Neural cell (in vitro differentiated cells): ENCODE results near the gene FGF1.

Experiments
- EZH2 ChIP-seq: fragments of 200-600, 300-800 bp; shearing (Covaris generic), sonication (generic); IDR thresholded peaks from 2 replicates; pipeline ENCODE4 v1.6.1; 2014; ENCODE audit warnings: antibody characterized with exemption, low read length, borderline replicate concordance, mild to moderate bottlenecking; ENCODE audit not compliant: insufficient read depth, poor library complexity, severe bottlenecking
- POLR2AphosphoS5 ChIP-seq: IDR thresholded peaks from 2 replicates; pipeline ENCODE4 v1.6.1; 2012

- TF ChIP-seq EZH2 (no peak), POLR2AphosphoS5 (no peak)
Observed at GRCh38 chr5:142585451-142585850, 100.4 kb downstream of the FGF1 start.
